H1 (cell line): ENCODE data around the gene TBX5. TPM values are rescaled to one million over a fixed set of nuclear protein-coding genes. Genes with fewer than 3 reads are reported as not detected.

Experiments used
- CTCF ChIA-PET: fragments of 300-600 bp; sonication (Branson Sonifier 250); formaldehyde crosslinking; loops from one replicate; lab custom pipeline; 2021; ENCODE audit not compliant: partially characterized antibody; lab: Charles Lee
- POLR2A ChIA-PET: fragments of 300-600 bp; sonication (Branson Sonifier 250); formaldehyde crosslinking; loops from one replicate; lab custom pipeline; 2021; ENCODE audit warnings: inconsistent platforms; ENCODE audit not compliant: partially characterized antibody; lab: Charles Lee
- DNase-seq, 2 experiments: peaks; one replicate each; pipeline versions ENCODE4 v3.0.0 to v3.0.0-alpha.2; 2010 to 2022; ENCODE audit warnings: low spot score in 2 of 2, low read depth in 1 of 2, mixed read lengths in 1 of 2
- FAIRE-seq: peaks from 2 replicates; lab custom pipeline; 2011; peaks lifted over from hg19 to GRCh38; lab: Jason Lieb, UNC
- H2AFZ ChIP-seq: 2 replicates; pipeline ENCODE4 v1.8.1; 2012; ENCODE audit warnings: low read length, inconsistent platforms
- H2AK5ac ChIP-seq: 2 replicates; pipeline ENCODE4 v1.6.1; 2013; ENCODE audit warnings: low read depth, low read length
- H2BK120ac ChIP-seq: replicated peaks from 2 replicates; pipeline ENCODE3; 2013; ENCODE audit warnings: low read depth, low read length, inconsistent platforms
- H2BK12ac ChIP-seq: 2 replicates; pipeline ENCODE4 v1.6.1; 2013; ENCODE audit warnings: low read depth, low read length
- H2BK15ac ChIP-seq: 2 replicates; pipeline ENCODE4 v1.6.1; 2013; ENCODE audit warnings: low read length
- H2BK20ac ChIP-seq: 2 replicates; pipeline ENCODE4 v1.6.1; 2013; ENCODE audit warnings: low read length
- H2BK5ac ChIP-seq: 2 replicates; pipeline ENCODE4 v1.6.1; 2013; ENCODE audit warnings: low read depth, low read length
- H3K14ac ChIP-seq: 2 replicates; pipeline ENCODE4 v1.6.1; 2013; ENCODE audit warnings: inconsistent platforms; ENCODE audit not compliant: insufficient read length
- H3K18ac ChIP-seq: 2 replicates; pipeline ENCODE4 v1.6.1; 2013; ENCODE audit warnings: low read length; ENCODE audit errors: extremely low read depth
- H3K23ac ChIP-seq: 2 replicates; pipeline ENCODE4 v1.6.1; 2013; ENCODE audit warnings: inconsistent platforms; ENCODE audit not compliant: insufficient read length
- H3K23me2 ChIP-seq: 2 replicates; pipeline ENCODE4 v1.6.1; 2013; ENCODE audit warnings: low read depth, low read length
- H3K27ac ChIP-seq: 2 replicates; pipeline ENCODE4 v1.6.1; 2011; ENCODE audit warnings: low read depth, low read length, inconsistent platforms
- H3K27me3 ChIP-seq, 4 experiments: replicated peaks in 1 of 4; 1 replicate in 1 of 4; 2 replicates in 3 of 4; pipeline versions ENCODE4 v1.6.1 to v1.8.1; 2011 to 2013; ENCODE audit warnings: low read length in 3 of 4, mild to moderate bottlenecking in 3 of 4, inconsistent platforms in 2 of 4, mixed read lengths in 2 of 4, moderate library complexity in 1 of 4; ENCODE audit not compliant: control insufficient read depth in 3 of 4, insufficient read depth in 3 of 4; ENCODE audit errors: extremely low read depth in 1 of 4
- H3K36me3 ChIP-seq, 4 experiments: 2 replicates each; pipeline versions ENCODE4 v1.6.1 to v1.8.1; 2011 to 2013; ENCODE audit warnings: mild to moderate bottlenecking in 4 of 4, low read length in 3 of 4, moderate library complexity in 2 of 4, control low read depth in 1 of 4, inconsistent platforms in 1 of 4; ENCODE audit not compliant: insufficient read depth in 4 of 4, control insufficient read depth in 2 of 4
- H3K4ac ChIP-seq: replicated peaks from 2 replicates; pipeline ENCODE3; 2013; ENCODE audit warnings: low read length, low read depth, mixed read lengths, inconsistent platforms; ENCODE audit not compliant: insufficient read length
- H3K4me1 ChIP-seq, 4 experiments: replicated peaks in 1 of 4; 1 replicate in 1 of 4; 2 replicates in 3 of 4; pipeline versions ENCODE4 v1.6.1 to v1.8.1; 2011 to 2013; ENCODE audit warnings: low read length in 3 of 4, inconsistent platforms in 2 of 4, mixed read lengths in 1 of 4; ENCODE audit not compliant: insufficient read depth in 4 of 4, control insufficient read depth in 3 of 4
- H3K4me2 ChIP-seq, 2 experiments: 2 replicates each; pipeline versions ENCODE4 v1.6.1 to v1.8.1; 2011 to 2013; ENCODE audit warnings: low read depth in 2 of 2, low read length in 2 of 2, control low read depth in 1 of 2, inconsistent platforms in 1 of 2, mild to moderate bottlenecking in 1 of 2; ENCODE audit not compliant: insufficient read depth in 1 of 2
- H3K4me3 ChIP-seq, 4 experiments: fragments of 200-600, 300-600 bp in 1 of 4; sonication (generic), shearing (Covaris generic), sonication (Bioruptor Twin) in 1 of 4; 2 replicates each; pipeline versions ENCODE4 v1.5.1 to v1.8.1; 2011 to 2016; ENCODE audit warnings: low read length in 4 of 4, low read depth in 3 of 4, control low read depth in 2 of 4, inconsistent platforms in 2 of 4, mild to moderate bottlenecking in 2 of 4, mixed read lengths in 1 of 4, moderate library complexity in 1 of 4; ENCODE audit not compliant: insufficient read depth in 2 of 4; ENCODE audit errors: extremely low read depth in 1 of 4
- H3K56ac ChIP-seq: replicated peaks from 2 replicates; pipeline ENCODE3; 2013; ENCODE audit warnings: low read depth, mild to moderate bottlenecking, mixed read lengths, low read length, inconsistent platforms; ENCODE audit not compliant: insufficient read length
- H3K79me1 ChIP-seq: 2 replicates; pipeline ENCODE4 v1.6.1; 2013; ENCODE audit warnings: low read depth, low read length, control low read depth
- H3K79me2 ChIP-seq, 2 experiments: 2 replicates each; pipeline versions ENCODE4 v1.6.1 to v1.8.1; 2012 to 2013; ENCODE audit warnings: low read length in 2 of 2, mild to moderate bottlenecking in 2 of 2, inconsistent platforms in 1 of 2; ENCODE audit not compliant: insufficient read depth in 2 of 2, control insufficient read depth in 1 of 2
- H3K9ac ChIP-seq, 4 experiments: replicated peaks in 1 of 4; 1 replicate in 1 of 4; 2 replicates in 3 of 4; pipeline versions ENCODE4 v1.6.1 to v1.8.1; 2011 to 2013; ENCODE audit warnings: low read depth in 3 of 4, low read length in 3 of 4, control low read depth in 2 of 4, mild to moderate bottlenecking in 2 of 4, moderate library complexity in 2 of 4, inconsistent platforms in 1 of 4; ENCODE audit errors: extremely low read depth in 1 of 4
- H3K9me3 ChIP-seq, 2 experiments: 2 replicates each; pipeline versions ENCODE4 v1.6.1 to v1.8.1; 2012 to 2013; ENCODE audit warnings: mild to moderate bottlenecking in 2 of 2, moderate library complexity in 2 of 2, control low read depth in 1 of 2, inconsistent platforms in 1 of 2, low read depth in 1 of 2, low read length in 1 of 2, mixed read lengths in 1 of 2; ENCODE audit not compliant: insufficient read depth in 2 of 2
- H4K20me1 ChIP-seq, 2 experiments: replicated peaks in 1 of 2; 2 replicates each; pipeline versions ENCODE3 to v1.8.1; 2011 to 2013; ENCODE audit warnings: inconsistent platforms in 2 of 2, low read length in 2 of 2, mild to moderate bottlenecking in 1 of 2; ENCODE audit not compliant: insufficient read depth in 2 of 2, control insufficient read depth in 1 of 2
- H4K5ac ChIP-seq: 2 replicates; pipeline ENCODE4 v1.6.1; 2013; ENCODE audit warnings: low read length, low read depth, mixed read lengths, inconsistent platforms; ENCODE audit not compliant: insufficient read length
- H4K8ac ChIP-seq: 2 replicates; pipeline ENCODE4 v1.8.0; 2013; ENCODE audit warnings: mild to moderate bottlenecking, moderate library complexity, low read length, inconsistent platforms; ENCODE audit not compliant: insufficient read depth; ENCODE audit errors: extremely low read depth
- H4K91ac ChIP-seq: replicated peaks from 2 replicates; pipeline ENCODE3; 2013; ENCODE audit warnings: low read length, mixed read lengths, inconsistent platforms; ENCODE audit not compliant: insufficient read length
- CBX8 ChIP-seq: fragments of 300-800, 300-1000 bp; sonication (generic); IDR thresholded peaks from 2 replicates; pipeline ENCODE4 v1.7.1; 2016; ENCODE audit warnings: low read depth, low read length, borderline replicate concordance
- EZH2 ChIP-seq: fragments of 200-600 bp; sonication (generic); IDR thresholded peaks from 2 replicates; pipeline ENCODE4 v1.7.1; 2012; ENCODE audit warnings: low read depth, mild to moderate bottlenecking, moderate library complexity, low read length, inconsistent platforms; ENCODE audit not compliant: severe bottlenecking
- HDAC6 ChIP-seq: IDR thresholded peaks from one replicate; pipeline ENCODE4 v1.7.1; 2012; ENCODE audit warnings: low read depth, mild to moderate bottlenecking, inconsistent platforms, low read length, moderate library complexity
- KDM1A ChIP-seq: fragments of 200-600, 300-600 bp; sonication (generic); IDR thresholded peaks from 2 replicates; pipeline ENCODE4 v1.7.1; 2016; ENCODE audit warnings: mild to moderate bottlenecking, low read length, borderline replicate concordance
- MAFK ChIP-seq: IDR thresholded peaks from 2 replicates; pipeline ENCODE4 v1.6.1; 2012; ENCODE audit warnings: low read depth, mild to moderate bottlenecking, improper control_type of control experiment, low read length
- NRF1 ChIP-seq: IDR thresholded peaks from 2 replicates; pipeline ENCODE4 v1.6.1; 2011; ENCODE audit warnings: mild to moderate bottlenecking, low read depth, low read length, improper control_type of control experiment
- PHF8 ChIP-seq: fragments of 200-600 bp; sonication (generic); conservative IDR thresholded peaks from 2 replicates; pipeline ENCODE4 v1.7.1; 2012; ENCODE audit warnings: low read depth, mild to moderate bottlenecking, inconsistent platforms, low read length, moderate library complexity
- SAP30 ChIP-seq: fragments of 300-600 bp; sonication (generic); IDR thresholded peaks from 2 replicates; pipeline ENCODE4 v1.7.1; 2012; ENCODE audit warnings: low read length, moderate library complexity, mild to moderate bottlenecking, inconsistent platforms; ENCODE audit not compliant: insufficient read depth, insufficient replicate concordance
- SUZ12 ChIP-seq: fragments of 200-600 bp; sonication (generic); IDR thresholded peaks from 2 replicates; pipeline ENCODE4 v1.6.1; 2012; ENCODE audit warnings: mild to moderate bottlenecking, inconsistent platforms, low read length, moderate library complexity, mixed read lengths
- TAF7 ChIP-seq: optimal IDR thresholded peaks from 2 replicates; pipeline ENCODE3; 2011; ENCODE audit warnings: low read depth, mild to moderate bottlenecking, inconsistent platforms, low read length, moderate library complexity, borderline replicate concordance
- TBP ChIP-seq: IDR thresholded peaks from 2 replicates; pipeline ENCODE4 v1.6.1; 2011; ENCODE audit warnings: low read depth, low read length, improper control_type of control experiment
- WGBS, 2 experiments: shearing (Covaris generic) in 1 of 2; methylation state at CpG; one replicate each; pipeline versions ENCODE4 v1.1.6 to v1.1.7; 2013 to 2015; ENCODE audit warnings: low lambda C conversion rate in 2 of 2, mixed read lengths in 2 of 2, inconsistent platforms in 1 of 2, low coverage in 1 of 2, missing lambda C conversion rate in 1 of 2; ENCODE audit not compliant: insufficient replicate concordance in 2 of 2, insufficient coverage in 1 of 2, insufficient read length in 1 of 2; ENCODE audit errors: extremely low coverage in 1 of 2, missing lambda C conversion rate in 1 of 2; 5-methylcytosine and 5-hydroxymethylcytosine counted together
- polyA plus RNA-seq, 7 experiments: library from polyadenylated mRNA; depleted of rRNA in 3 of 7; stranded (reverse) in 5 of 7; unstranded in 2 of 7; fragments of >200 nt in 5 of 7; fragments of 200-250 nt in 2 of 7; gene quantifications; 1 replicate in 5 of 7; 2 replicates in 1 of 7; 4 replicates in 1 of 7; pipeline versions ENCODE4 v1.2.1 to v1.2.3, GENCODE V29; 2011 to 2013; ENCODE audit warnings: missing spikeins in 2 of 7, mixed read lengths in 2 of 7
- total RNA-seq: library from RNA; stranded (reverse); fragmentation: NEBNext Ultra II Directional; extraction: Animal tissue kit (Norgen Biotek cat#: 25700); gene quantifications from 2 replicates; pipeline ENCODE4 v1.2.1, GENCODE V29; 2021
- TF ChIP-seq, protein P1 (sequence below): IDR thresholded peaks from 2 replicates; pipeline ENCODE4 v1.6.1; 2011; ENCODE audit warnings: low read length, improper control_type of control experiment

Gene TBX5
- total and polyA plus RNA-seq, 2 of the 8 experiments (the other 6 are each of a cell fraction or from before 2014, with no cell fraction given): 0.05 TPM; not detected in 1

DNA sequence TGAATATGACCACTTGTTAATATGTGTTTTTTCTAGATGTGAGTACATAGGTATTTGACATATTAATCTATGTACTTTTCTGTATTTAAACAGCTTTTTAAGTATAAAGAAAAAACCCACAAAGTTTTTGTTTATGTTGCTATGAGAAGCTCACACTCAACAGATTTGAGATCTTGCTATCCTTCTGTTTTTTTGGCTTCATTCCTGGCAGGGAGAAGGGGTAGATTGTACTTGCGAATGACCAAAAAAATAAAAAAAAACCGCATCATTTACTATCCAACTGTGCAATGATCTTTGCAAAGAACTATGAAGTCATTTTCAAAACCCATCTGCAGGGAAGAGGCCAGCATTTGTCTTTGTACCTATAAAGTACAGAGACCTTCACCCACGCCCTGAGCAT lies 28.4 kb upstream of the TBX5 start:
- H2BK5ac ChIP-seq: no peak overlapping the region
- H3K79me1 ChIP-seq: no peaks in the 10 kb centered on the region
- H3K9ac ChIP-seq: no peak overlapping the region
- POLR2A ChIA-PET: no interaction called here
- no peak overlapping the region for H2BK120ac ChIP-seq
- DNase-seq: no peak
- no peak overlapping the region for H3K56ac ChIP-seq
- H3K9me3 ChIP-seq: 0 out of 4 replicates have a peak, but pooled peaks cover 0 to 5% of the 10 kb centered on the region in 2 experiments
- H3K4ac ChIP-seq: no peak overlapping the region
- H3K18ac ChIP-seq: no peak overlapping the region
- H3K23ac ChIP-seq: no peak overlapping the region
- H3K4me2 ChIP-seq: no peak overlapping the region
- H2BK15ac ChIP-seq: no peak overlapping the region
- H3K36me3 ChIP-seq: no peaks in the 10 kb centered on the region
- no peak overlapping the region for H2BK12ac ChIP-seq
- FAIRE-seq: no peak
- peaks cover 1 to 3% of the 10 kb centered on the region in 2 experiments for H4K20me1 ChIP-seq
- no peak overlapping the region for H2AFZ ChIP-seq
- no peak overlapping the region for H2BK20ac ChIP-seq
- WGBS, 2 experiments: 85% methylated on average over 3 of the region's 3 CpGs; no CpG with 5 or more reads in 1 of the 2 experiments
- H3K4me3 ChIP-seq: no peak overlapping the region
- H3K27ac ChIP-seq: no peak overlapping the region
- peaks cover 29 to 42% (median 39%) of the 10 kb centered on the region in 4 experiments for H3K27me3 ChIP-seq
- no peak overlapping the region for H4K91ac ChIP-seq
- H4K8ac ChIP-seq: no peak overlapping the region
- no peak overlapping the region for H4K5ac ChIP-seq
- no peak overlapping the region for H3K14ac ChIP-seq
- H3K23me2 ChIP-seq: no peaks in the 10 kb centered on the region
- H3K4me1 ChIP-seq: peaks cover 0 to 9% (median 2%) of the 10 kb centered on the region in 4 experiments; a peak in 3 of 7 replicates
- CTCF ChIA-PET: interaction anchor here (1.0 to 1.1 kb wide), 2 partner anchors 10 to 267 kb away, joined by 3 to 4 read pairs; no protein-coding TSS in a partner anchor
- no peak overlapping the region for H2AK5ac ChIP-seq
- no peaks in the 10 kb centered on the region for H3K79me2 ChIP-seq
- TF ChIP-seq TAF7 (no peak), TBP (no peak), MAFK (no peak), SAP30 (no peak), CBX8 (no peak), SUZ12 (no peak), PHF8 (no peak), EZH2 (no peak), NRF1 (no peak), KDM1A (no peak), HDAC6 (no peak)
- TF ChIP-seq, protein P1, sequence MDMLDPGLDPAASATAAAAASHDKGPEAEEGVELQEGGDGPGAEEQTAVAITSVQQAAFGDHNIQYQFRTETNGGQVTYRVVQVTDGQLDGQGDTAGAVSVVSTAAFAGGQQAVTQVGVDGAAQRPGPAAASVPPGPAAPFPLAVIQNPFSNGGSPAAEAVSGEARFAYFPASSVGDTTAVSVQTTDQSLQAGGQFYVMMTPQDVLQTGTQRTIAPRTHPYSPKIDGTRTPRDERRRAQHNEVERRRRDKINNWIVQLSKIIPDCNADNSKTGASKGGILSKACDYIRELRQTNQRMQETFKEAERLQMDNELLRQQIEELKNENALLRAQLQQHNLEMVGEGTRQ: no peak
